H1 (cell line): ENCODE data around the gene MAP2K7. TPM values are rescaled to one million over a fixed set of nuclear protein-coding genes. Genes with fewer than 3 reads are reported as not detected.

ENCODE experiments used
- BACH1 ChIP-seq: IDR thresholded peaks from 2 replicates; pipeline ENCODE4 v1.6.1; 2012; ENCODE audit warnings: low read length, improper control_type of control experiment
- BRCA1 ChIP-seq: IDR thresholded peaks from 2 replicates; pipeline ENCODE4 v1.6.1; 2012; ENCODE audit warnings: low read depth, low read length, improper control_type of control experiment
- CBX5 ChIP-seq: fragments of 300-800, 300-1000 bp; sonication (generic); IDR thresholded peaks from 2 replicates; pipeline ENCODE4 v1.7.1; 2016; ENCODE audit warnings: antibody characterized with exemption, low read length, low read depth
- CHD2 ChIP-seq: IDR thresholded peaks from 2 replicates; pipeline ENCODE4 v1.6.1; 2012; ENCODE audit warnings: low read length, improper control_type of control experiment
- EGR1 ChIP-seq: IDR thresholded peaks from 2 replicates; pipeline ENCODE4 v1.6.1; 2011; ENCODE audit warnings: low read depth, low read length, borderline replicate concordance
- JUND ChIP-seq: IDR thresholded peaks from 2 replicates; pipeline ENCODE4 v1.6.1; 2011; ENCODE audit warnings: mild to moderate bottlenecking, improper control_type of control experiment, low read length
- KDM4A ChIP-seq: IDR thresholded peaks from one replicate; pipeline ENCODE4 v1.7.1; 2012; ENCODE audit warnings: low read depth, mild to moderate bottlenecking, moderate library complexity, low read length, inconsistent platforms; ENCODE audit not compliant: severe bottlenecking
- NANOG ChIP-seq: IDR thresholded peaks from 2 replicates; pipeline ENCODE4 v1.6.1; 2011; ENCODE audit warnings: low read length, low read depth, mild to moderate bottlenecking, inconsistent platforms; ENCODE audit not compliant: insufficient read depth, poor library complexity, severe bottlenecking
- PHF8 ChIP-seq: fragments of 200-600 bp; sonication (generic); conservative IDR thresholded peaks from 2 replicates; pipeline ENCODE4 v1.7.1; 2012; ENCODE audit warnings: low read depth, mild to moderate bottlenecking, inconsistent platforms, low read length, moderate library complexity
- RAD21 ChIP-seq, 2 experiments: IDR thresholded peaks in 1 of 2; conservative IDR thresholded peaks in 1 of 2; 2 replicates each; pipeline ENCODE4 v1.6.1; 2011; ENCODE audit warnings: low read depth in 2 of 2, low read length in 2 of 2, improper control_type of control experiment in 1 of 2, inconsistent platforms in 1 of 2, mild to moderate bottlenecking in 1 of 2, moderate library complexity in 1 of 2
- RBBP5 ChIP-seq: IDR thresholded peaks from 2 replicates; pipeline ENCODE4 v1.7.1; 2012; ENCODE audit warnings: low read depth, mild to moderate bottlenecking, inconsistent platforms, low read length, moderate library complexity, borderline replicate concordance
- RFX5 ChIP-seq: IDR thresholded peaks from 2 replicates; pipeline ENCODE4 v1.6.1; 2011; ENCODE audit warnings: low read depth, low read length, improper control_type of control experiment, borderline replicate concordance
- RNF2 ChIP-seq: fragments of 200-900, 300-1000 bp; sonication (generic); IDR thresholded peaks from 2 replicates; pipeline ENCODE4 v1.7.1; 2016; ENCODE audit warnings: borderline replicate concordance, low read depth, mild to moderate bottlenecking, antibody characterized with exemption, low read length; ENCODE audit not compliant: poor library complexity, severe bottlenecking; ENCODE audit errors: missing control alignments
- RXRA ChIP-seq: IDR thresholded peaks from 2 replicates; pipeline ENCODE4 v1.6.1; 2011; ENCODE audit warnings: low read depth, mild to moderate bottlenecking, low read length, moderate library complexity; ENCODE audit not compliant: insufficient read depth
- SP1 ChIP-seq: IDR thresholded peaks from 2 replicates; pipeline ENCODE4 v1.6.1; 2011; ENCODE audit warnings: low read depth, low read length
- SP4 ChIP-seq: IDR thresholded peaks from 2 replicates; pipeline ENCODE4 v1.6.1; 2012; ENCODE audit warnings: low read length, inconsistent platforms
- SRF ChIP-seq: IDR thresholded peaks from 2 replicates; pipeline ENCODE4 v1.6.1; 2011; ENCODE audit warnings: mild to moderate bottlenecking, low read depth, low read length, moderate library complexity
- TAF1 ChIP-seq: IDR thresholded peaks from 2 replicates; pipeline ENCODE4 v1.6.1; 2011; ENCODE audit warnings: mild to moderate bottlenecking, low read depth, low read length
- TEAD4 ChIP-seq: IDR thresholded peaks from 2 replicates; pipeline ENCODE4 v1.6.1; 2012; ENCODE audit warnings: low read depth, low read length, inconsistent platforms, mixed read lengths
- polyA plus RNA-seq, 7 experiments: library from polyadenylated mRNA; depleted of rRNA in 3 of 7; stranded (reverse) in 5 of 7; unstranded in 2 of 7; fragments of >200 nt in 5 of 7; fragments of 200-250 nt in 2 of 7; gene quantifications; 1 replicate in 5 of 7; 2 replicates in 1 of 7; 4 replicates in 1 of 7; pipeline versions ENCODE4 v1.2.1 to v1.2.3, GENCODE V29; 2011 to 2013; ENCODE audit warnings: missing spikeins in 2 of 7, mixed read lengths in 2 of 7
- total RNA-seq: library from RNA; stranded (reverse); fragmentation: NEBNext Ultra II Directional; extraction: Animal tissue kit (Norgen Biotek cat#: 25700); gene quantifications from 2 replicates; pipeline ENCODE4 v1.2.1, GENCODE V29; 2021
- TF ChIP-seq, protein P1 (sequence below): IDR thresholded peaks from 2 replicates; pipeline ENCODE4 v1.6.1; 2012; ENCODE audit warnings: inconsistent platforms
- TF ChIP-seq, protein P2 (sequence below): IDR thresholded peaks from 2 replicates; pipeline ENCODE4 v1.6.1; 2011; ENCODE audit warnings: low read length, improper control_type of control experiment
- TF ChIP-seq, protein P3 (sequence below): IDR thresholded peaks from 2 replicates; pipeline ENCODE4 v1.6.1; 2012; ENCODE audit warnings: inconsistent platforms

The MAP2K7 gene
- total and polyA plus RNA-seq, 2 of the 8 experiments (the other 6 are each of a cell fraction or from before 2014, with no cell fraction given): 8.9 to 38.3 TPM

DNA sequence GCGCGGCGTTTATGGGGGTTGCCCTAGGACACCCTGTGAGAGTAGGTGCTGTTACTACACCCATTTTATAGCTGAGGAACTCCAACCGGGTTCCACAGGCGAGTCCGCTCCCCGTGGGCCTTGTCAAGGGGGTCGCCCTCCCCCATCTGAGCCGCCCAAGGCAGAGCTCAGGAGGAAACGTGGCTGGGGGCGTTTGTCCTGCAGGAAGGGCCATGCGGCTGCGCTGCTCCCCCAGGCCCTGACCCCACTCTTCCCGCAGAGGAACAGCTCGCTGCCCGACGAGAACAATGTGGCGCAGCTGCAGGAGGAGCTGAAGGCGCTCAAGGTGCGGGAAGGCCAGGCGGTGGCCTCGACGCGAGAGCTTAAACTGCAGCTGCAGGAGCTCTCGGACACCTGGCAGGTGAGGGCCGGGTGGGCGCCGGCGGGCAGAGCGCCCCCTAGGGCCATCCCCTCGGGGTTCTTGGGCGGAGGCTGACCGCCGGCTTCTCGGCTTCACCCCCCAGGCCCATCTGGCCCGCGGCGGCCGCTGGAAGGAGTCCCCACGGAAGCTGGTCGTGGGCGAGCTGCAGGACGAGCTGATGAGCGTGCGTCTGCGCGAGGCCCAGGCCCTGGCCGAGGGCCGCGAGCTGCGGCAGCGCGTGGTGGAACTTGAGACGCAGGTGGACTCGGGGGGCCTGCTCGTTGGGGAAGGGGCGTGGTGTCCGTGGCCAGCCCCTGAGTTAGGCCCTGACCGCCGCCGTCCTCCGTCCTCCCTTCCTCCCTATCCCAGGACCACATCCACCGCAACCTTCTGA lies 41.9 kb upstream of the MAP2K7 start (continued):
- TF ChIP-seq SP4: no peak
- TF ChIP-seq, protein P1, sequence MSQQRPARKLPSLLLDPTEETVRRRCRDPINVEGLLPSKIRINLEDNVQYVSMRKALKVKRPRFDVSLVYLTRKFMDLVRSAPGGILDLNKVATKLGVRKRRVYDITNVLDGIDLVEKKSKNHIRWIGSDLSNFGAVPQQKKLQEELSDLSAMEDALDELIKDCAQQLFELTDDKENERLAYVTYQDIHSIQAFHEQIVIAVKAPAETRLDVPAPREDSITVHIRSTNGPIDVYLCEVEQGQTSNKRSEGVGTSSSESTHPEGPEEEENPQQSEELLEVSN: peak; percentile 69
- peak; percentile 69 for TF ChIP-seq KDM4A
- TF ChIP-seq CBX5: no peak
- TF ChIP-seq, protein P2, sequence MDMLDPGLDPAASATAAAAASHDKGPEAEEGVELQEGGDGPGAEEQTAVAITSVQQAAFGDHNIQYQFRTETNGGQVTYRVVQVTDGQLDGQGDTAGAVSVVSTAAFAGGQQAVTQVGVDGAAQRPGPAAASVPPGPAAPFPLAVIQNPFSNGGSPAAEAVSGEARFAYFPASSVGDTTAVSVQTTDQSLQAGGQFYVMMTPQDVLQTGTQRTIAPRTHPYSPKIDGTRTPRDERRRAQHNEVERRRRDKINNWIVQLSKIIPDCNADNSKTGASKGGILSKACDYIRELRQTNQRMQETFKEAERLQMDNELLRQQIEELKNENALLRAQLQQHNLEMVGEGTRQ: no peak
- TF ChIP-seq JUND: no peak
- 0 out of 2 replicates have a peak, but pooled peaks have one; percentile 40 for TF ChIP-seq PHF8
- no peak for TF ChIP-seq NANOG
- TF ChIP-seq RFX5: no peak
- TF ChIP-seq SP1: no peak
- TF ChIP-seq, protein P3, sequence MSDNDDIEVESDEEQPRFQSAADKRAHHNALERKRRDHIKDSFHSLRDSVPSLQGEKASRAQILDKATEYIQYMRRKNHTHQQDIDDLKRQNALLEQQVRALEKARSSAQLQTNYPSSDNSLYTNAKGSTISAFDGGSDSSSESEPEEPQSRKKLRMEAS: peak; percentile 77
- peak; percentile 6; the same call in 1 of the 2 replicates for TF ChIP-seq BACH1
- TF ChIP-seq RAD21 (IDR thresholded peaks at IDR 0.05 in 1 of 2, conservative IDR thresholded peaks at IDR 0.05 in 1 of 2; ENCODE audit: low read depth in 2 of 2, low read length in 2 of 2): peak in 1 of 2 experiments; percentile 19; a peak in 1 of 4 replicates
- TF ChIP-seq TAF1: peak; percentile 51; the same call in 1 of the 2 replicates
- no peak for TF ChIP-seq SRF
- TF ChIP-seq RBBP5: no peak
- no peak for TF ChIP-seq RXRA
- peak; percentile 19 for TF ChIP-seq RNF2
- TF ChIP-seq CHD2: no peak
- no peak for TF ChIP-seq TEAD4
- no peak for TF ChIP-seq EGR1
- no peak for TF ChIP-seq BRCA1
